ENCODE data around the gene SLC7A9. TPM values are rescaled to one million over a fixed set of nuclear protein-coding genes. Genes with fewer than 3 reads are reported as not detected.
"Not testable (repeated sequence)": the region's sequence is repeated elsewhere in the genome, so short reads cannot be mapped to it uniquely, and the experiment has no call there.

Gene SLC7A9
- total RNA-seq, 1 donor from 2014 or later: 0.46 TPM

GRCh38 chr19:32857584-32857983, 12.0 kb downstream of the SLC7A9 start:
- H3K27ac Mint-ChIP-seq (ENCODE audit: unreplicated experiment): no peak overlapping the region
- H3K4me1 Mint-ChIP-seq (ENCODE audit: unreplicated experiment): no peaks in the 10 kb centered on the region
- no peaks in the 10 kb centered on the region for H3K36me3 Mint-ChIP-seq (ENCODE audit: low read depth, unreplicated experiment)
- DNase-seq (ENCODE audit: low spot score): no peak
- no peak overlapping the region for H3K4me3 Mint-ChIP-seq (ENCODE audit: unreplicated experiment)
- H3K9me3 Mint-ChIP-seq (ENCODE audit: unreplicated experiment): no peaks in the 10 kb centered on the region
- peaks cover 2% of the 10 kb centered on the region for H3K27me3 Mint-ChIP-seq (ENCODE audit: unreplicated experiment)
- TF ChIP-seq, protein P1, sequence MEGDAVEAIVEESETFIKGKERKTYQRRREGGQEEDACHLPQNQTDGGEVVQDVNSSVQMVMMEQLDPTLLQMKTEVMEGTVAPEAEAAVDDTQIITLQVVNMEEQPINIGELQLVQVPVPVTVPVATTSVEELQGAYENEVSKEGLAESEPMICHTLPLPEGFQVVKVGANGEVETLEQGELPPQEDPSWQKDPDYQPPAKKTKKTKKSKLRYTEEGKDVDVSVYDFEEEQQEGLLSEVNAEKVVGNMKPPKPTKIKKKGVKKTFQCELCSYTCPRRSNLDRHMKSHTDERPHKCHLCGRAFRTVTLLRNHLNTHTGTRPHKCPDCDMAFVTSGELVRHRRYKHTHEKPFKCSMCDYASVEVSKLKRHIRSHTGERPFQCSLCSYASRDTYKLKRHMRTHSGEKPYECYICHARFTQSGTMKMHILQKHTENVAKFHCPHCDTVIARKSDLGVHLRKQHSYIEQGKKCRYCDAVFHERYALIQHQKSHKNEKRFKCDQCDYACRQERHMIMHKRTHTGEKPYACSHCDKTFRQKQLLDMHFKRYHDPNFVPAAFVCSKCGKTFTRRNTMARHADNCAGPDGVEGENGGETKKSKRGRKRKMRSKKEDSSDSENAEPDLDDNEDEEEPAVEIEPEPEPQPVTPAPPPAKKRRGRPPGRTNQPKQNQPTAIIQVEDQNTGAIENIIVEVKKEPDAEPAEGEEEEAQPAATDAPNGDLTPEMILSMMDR (IDR thresholded peaks at IDR 0.05; ENCODE audit: unreplicated experiment): no peak

GRCh38 chr19:32856818-32857217, 12.7 kb downstream of the SLC7A9 start:
- H3K36me3 Mint-ChIP-seq (ENCODE audit: low read depth, unreplicated experiment); H3K4me3 Mint-ChIP-seq (ENCODE audit: unreplicated experiment); H3K4me1 Mint-ChIP-seq (ENCODE audit: unreplicated experiment); H3K9me3 Mint-ChIP-seq (ENCODE audit: unreplicated experiment); H3K27me3 Mint-ChIP-seq (ENCODE audit: unreplicated experiment); DNase-seq (ENCODE audit: low spot score); H3K27ac Mint-ChIP-seq (ENCODE audit: unreplicated experiment): not testable (repeated sequence)

- TF ChIP-seq, protein P1 (IDR thresholded peaks at IDR 0.05; ENCODE audit: unreplicated experiment): no peak
- Mint-ChIP-seq H3K9me3 (ENCODE audit: unreplicated experiment) (no peaks in the 10 kb centered on the region), H3K4me3 (ENCODE audit: unreplicated experiment) (no peak overlapping the region), H3K27me3 (ENCODE audit: unreplicated experiment) (no peaks in the 10 kb centered on the region), H3K36me3 (ENCODE audit: low read depth, unreplicated experiment) (no peaks in the 10 kb centered on the region), H3K4me1 (ENCODE audit: unreplicated experiment) (no peaks in the 10 kb centered on the region), H3K27ac (ENCODE audit: unreplicated experiment) (no peak overlapping the region)
- DNase-seq (ENCODE audit: low spot score): no peak
Observed at GRCh38 chr19:32852216-32852615, 17.4 kb downstream of the SLC7A9 start.

DNA sequence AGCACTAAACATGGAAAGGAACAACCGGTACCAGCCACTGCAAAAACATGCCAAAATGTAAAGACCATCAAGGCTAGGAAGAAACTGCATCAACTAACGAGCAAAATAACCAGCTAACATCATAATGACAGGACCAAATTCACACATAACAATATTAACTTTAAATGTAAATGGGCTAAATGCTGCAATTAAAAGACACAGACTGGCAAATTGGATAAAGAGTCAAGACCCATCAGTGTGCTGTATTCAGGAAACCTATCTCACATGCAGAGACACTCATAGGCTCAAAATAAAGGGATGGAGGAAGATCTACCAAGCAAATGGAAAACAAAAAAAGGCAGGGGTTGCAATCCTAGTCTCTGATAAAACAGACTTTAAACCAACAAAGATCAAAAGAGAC, 21.5 kb downstream of the SLC7A9 start:
- not testable (repeated sequence) for H3K4me3 Mint-ChIP-seq (ENCODE audit: unreplicated experiment); H3K36me3 Mint-ChIP-seq (ENCODE audit: low read depth, unreplicated experiment); H3K9me3 Mint-ChIP-seq (ENCODE audit: unreplicated experiment); DNase-seq (ENCODE audit: low spot score); H3K27ac Mint-ChIP-seq (ENCODE audit: unreplicated experiment); H3K27me3 Mint-ChIP-seq (ENCODE audit: unreplicated experiment); H3K4me1 Mint-ChIP-seq (ENCODE audit: unreplicated experiment)

DNA sequence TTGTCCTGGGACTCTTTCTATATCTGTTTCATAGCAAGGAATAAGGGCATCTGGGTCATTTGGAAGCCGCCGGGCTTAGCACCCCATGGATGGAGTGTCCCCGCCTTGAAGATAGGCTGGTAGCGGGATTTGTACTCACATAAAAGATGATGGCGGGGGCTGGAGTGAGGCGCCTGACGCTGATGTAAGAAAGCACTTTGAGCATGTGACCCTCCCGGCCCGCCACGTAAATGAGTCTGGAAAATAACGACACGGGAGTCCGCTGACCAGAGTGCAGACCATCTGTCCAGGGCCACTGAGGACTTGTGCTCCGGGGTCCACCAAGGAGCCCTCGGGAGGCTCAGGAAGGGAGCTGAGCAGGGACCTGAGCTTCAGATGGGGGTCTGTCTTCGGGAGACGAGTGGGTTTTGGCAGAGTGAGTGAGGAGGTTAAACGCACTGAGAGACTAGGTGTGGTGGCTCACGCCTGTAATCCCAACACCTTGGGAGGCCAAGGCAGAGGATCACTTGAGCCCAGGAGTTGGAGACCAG, 25.8 kb downstream of the SLC7A9 start:
- no peak overlapping the region for H3K27ac Mint-ChIP-seq (ENCODE audit: unreplicated experiment)
- no peak for DNase-seq (ENCODE audit: low spot score)
- H3K4me3 Mint-ChIP-seq (ENCODE audit: unreplicated experiment): no peak overlapping the region
- TF ChIP-seq, protein P1 (IDR thresholded peaks at IDR 0.05; ENCODE audit: unreplicated experiment): no peak
- no peaks in the 10 kb centered on the region for H3K27me3 Mint-ChIP-seq (ENCODE audit: unreplicated experiment)
- H3K9me3 Mint-ChIP-seq (ENCODE audit: unreplicated experiment): no peaks in the 10 kb centered on the region
- peaks cover 11% of the 10 kb centered on the region for H3K36me3 Mint-ChIP-seq (ENCODE audit: low read depth, unreplicated experiment)
- no peaks in the 10 kb centered on the region for H3K4me1 Mint-ChIP-seq (ENCODE audit: unreplicated experiment)

DNA sequence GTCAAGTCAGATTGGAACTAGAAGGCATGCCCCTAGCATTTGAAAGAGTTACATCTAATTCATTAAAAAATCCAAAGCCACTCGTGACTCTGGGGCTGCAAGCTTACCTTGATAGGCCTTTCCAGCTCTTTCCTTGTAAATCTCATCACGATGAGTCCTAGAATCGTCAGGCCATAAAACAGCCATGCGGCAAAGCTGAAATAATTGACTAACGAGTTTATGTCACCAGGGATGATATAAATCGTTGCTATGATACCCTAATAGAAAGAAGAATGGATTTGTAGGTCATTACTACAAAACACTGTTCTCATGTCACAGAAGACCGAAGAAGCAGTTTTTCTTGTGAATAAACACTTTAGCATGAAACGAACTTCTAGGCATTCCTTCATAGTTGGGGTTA, 27.5 kb downstream of the SLC7A9 start:
- TF ChIP-seq, protein P1 (IDR thresholded peaks at IDR 0.05; ENCODE audit: unreplicated experiment): no peak

More for the DNA sequence above, 27.5 kb downstream of the SLC7A9 start:
- Mint-ChIP-seq H3K4me3 (ENCODE audit: unreplicated experiment) (no peak overlapping the region), H3K4me1 (ENCODE audit: unreplicated experiment) (no peaks in the 10 kb centered on the region), H3K27ac (ENCODE audit: unreplicated experiment) (no peak overlapping the region), H3K27me3 (ENCODE audit: unreplicated experiment) (no peaks in the 10 kb centered on the region), H3K36me3 (ENCODE audit: low read depth, unreplicated experiment) (peaks cover 11% of the 10 kb centered on the region), H3K9me3 (ENCODE audit: unreplicated experiment) (no peaks in the 10 kb centered on the region)
- DNase-seq (ENCODE audit: low spot score): no peak

Data from endothelial cell (in vitro differentiated cells).